Measurements from ENCODE around the gene PKDCC. TPM values are rescaled to one million over a fixed set of nuclear protein-coding genes. Genes with fewer than 3 reads are reported as not detected.

The PKDCC gene
- polyA plus RNA-seq, 1 donor (not counting 4 experiments of a cell fraction or from before 2014, with no cell fraction given) = not detected

- TF ChIP-seq EZH2 (IDR thresholded peaks at IDR 0.05; ENCODE audit: low read length) = no peak
- TF ChIP-seq, protein P1, sequence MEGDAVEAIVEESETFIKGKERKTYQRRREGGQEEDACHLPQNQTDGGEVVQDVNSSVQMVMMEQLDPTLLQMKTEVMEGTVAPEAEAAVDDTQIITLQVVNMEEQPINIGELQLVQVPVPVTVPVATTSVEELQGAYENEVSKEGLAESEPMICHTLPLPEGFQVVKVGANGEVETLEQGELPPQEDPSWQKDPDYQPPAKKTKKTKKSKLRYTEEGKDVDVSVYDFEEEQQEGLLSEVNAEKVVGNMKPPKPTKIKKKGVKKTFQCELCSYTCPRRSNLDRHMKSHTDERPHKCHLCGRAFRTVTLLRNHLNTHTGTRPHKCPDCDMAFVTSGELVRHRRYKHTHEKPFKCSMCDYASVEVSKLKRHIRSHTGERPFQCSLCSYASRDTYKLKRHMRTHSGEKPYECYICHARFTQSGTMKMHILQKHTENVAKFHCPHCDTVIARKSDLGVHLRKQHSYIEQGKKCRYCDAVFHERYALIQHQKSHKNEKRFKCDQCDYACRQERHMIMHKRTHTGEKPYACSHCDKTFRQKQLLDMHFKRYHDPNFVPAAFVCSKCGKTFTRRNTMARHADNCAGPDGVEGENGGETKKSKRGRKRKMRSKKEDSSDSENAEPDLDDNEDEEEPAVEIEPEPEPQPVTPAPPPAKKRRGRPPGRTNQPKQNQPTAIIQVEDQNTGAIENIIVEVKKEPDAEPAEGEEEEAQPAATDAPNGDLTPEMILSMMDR (optimal IDR thresholded peaks at IDR 0.05 in 1 of 3, IDR thresholded peaks at IDR 0.05 in 1 of 3, conservative IDR thresholded peaks at IDR 0.05 in 1 of 3; ENCODE audit: extremely low read depth in 1 of 3, insufficient read depth in 2 of 3, low read length in 3 of 3) = no peak
- Histone ChIP-seq H3K4me2 (ENCODE audit: control insufficient read depth, extremely low read depth, insufficient read depth, low read depth, low read length) (no peak overlapping the region), H3K9me1 (ENCODE audit: control insufficient read depth, extremely low read depth, insufficient read depth, low read length) (no peaks in the 10 kb centered on the region), H3K9ac (ENCODE audit: control insufficient read depth, extremely low read depth, insufficient read depth, low read length) (no peak overlapping the region), H3K27me3 (ENCODE audit: control insufficient read depth, extremely low read depth, insufficient read depth, low read length) (no peaks in the 10 kb centered on the region), H3K9me3 (ENCODE audit: control insufficient read depth, low read depth, low read length) (no peaks in the 10 kb centered on the region), H3K79me2 (ENCODE audit: control insufficient read depth, insufficient read depth, low read length) (no peaks in the 10 kb centered on the region), H3K4me3 (ENCODE audit: control insufficient read depth in 2 of 3, extremely low read depth in 1 of 3, insufficient read depth in 2 of 3, low read depth in 1 of 3, low read length in 3 of 3) (no peak overlapping the region), H4K20me1 (ENCODE audit: control insufficient read depth, extremely low read depth, insufficient read depth, low read length) (no peaks in the 10 kb centered on the region), H3K36me3 (ENCODE audit: control insufficient read depth in 2 of 2, extremely low read depth in 1 of 2, insufficient read depth in 2 of 2, low read length in 2 of 2) (no peaks in the 10 kb centered on the region), H3K27ac (ENCODE audit: control insufficient read depth, insufficient read depth, low read length) (no peak overlapping the region), H2AFZ (ENCODE audit: control insufficient read depth, low read length) (no peak overlapping the region), H3K4me1 (ENCODE audit: control insufficient read depth, extremely low read depth, insufficient read depth, low read length) (no peaks in the 10 kb centered on the region)
- DNase-seq (ENCODE audit: low read depth, low spot score) (no peak), FAIRE-seq (no peak)
- dilution Hi-C loops (cut with MboI; ENCODE audit: extremely low pct_ligation_motif_present, low sequenced_read_pairs) = no loop called here
Observed at GRCh38 chr2:42012651-42013050, 35.2 kb upstream of the PKDCC start.

DNA sequence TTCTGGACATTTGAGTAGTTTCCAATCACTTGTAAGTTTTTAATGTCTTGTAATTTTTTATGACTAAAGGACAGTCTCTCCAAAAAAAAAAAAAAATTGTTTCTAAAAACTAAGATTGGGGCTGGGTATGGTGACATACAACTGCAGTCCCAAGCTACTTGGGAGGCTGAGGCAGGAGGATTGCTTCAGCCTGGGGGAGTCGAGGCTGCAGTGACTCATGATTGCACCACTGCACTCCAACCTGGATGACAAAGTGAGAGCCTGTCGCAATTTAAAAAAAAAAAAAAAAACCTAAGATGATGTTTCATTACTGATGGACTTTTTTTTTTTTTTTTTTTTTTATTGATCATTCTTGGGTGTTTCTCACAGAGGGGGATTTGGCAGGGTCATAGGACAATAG, 34.4 kb upstream of the PKDCC start:
- dilution Hi-C loops (cut with MboI; ENCODE audit: extremely low pct_ligation_motif_present, low sequenced_read_pairs) = no loop called here
- Histone ChIP-seq H3K36me3 (ENCODE audit: control insufficient read depth in 2 of 2, extremely low read depth in 1 of 2, insufficient read depth in 2 of 2, low read length in 2 of 2) (no peaks in the 10 kb centered on the region), H2AFZ (ENCODE audit: control insufficient read depth, low read length) (no peak overlapping the region), H3K27me3 (ENCODE audit: control insufficient read depth, extremely low read depth, insufficient read depth, low read length) (no peaks in the 10 kb centered on the region), H4K20me1 (ENCODE audit: control insufficient read depth, extremely low read depth, insufficient read depth, low read length) (no peaks in the 10 kb centered on the region), H3K4me1 (ENCODE audit: control insufficient read depth, extremely low read depth, insufficient read depth, low read length) (no peaks in the 10 kb centered on the region), H3K79me2 (ENCODE audit: control insufficient read depth, insufficient read depth, low read length) (no peaks in the 10 kb centered on the region), H3K9me3 (ENCODE audit: control insufficient read depth, low read depth, low read length) (no peaks in the 10 kb centered on the region), H3K4me3 (ENCODE audit: control insufficient read depth in 2 of 3, extremely low read depth in 1 of 3, insufficient read depth in 2 of 3, low read depth in 1 of 3, low read length in 3 of 3) (no peak overlapping the region), H3K9me1 (ENCODE audit: control insufficient read depth, extremely low read depth, insufficient read depth, low read length) (no peaks in the 10 kb centered on the region), H3K4me2 (ENCODE audit: control insufficient read depth, extremely low read depth, insufficient read depth, low read depth, low read length) (no peak overlapping the region), H3K9ac (ENCODE audit: control insufficient read depth, extremely low read depth, insufficient read depth, low read length) (no peak overlapping the region), H3K27ac (ENCODE audit: control insufficient read depth, insufficient read depth, low read length) (no peak overlapping the region)
- no peak for TF ChIP-seq EZH2 (IDR thresholded peaks at IDR 0.05; ENCODE audit: low read length)
- TF ChIP-seq, protein P1 (optimal IDR thresholded peaks at IDR 0.05 in 1 of 3, IDR thresholded peaks at IDR 0.05 in 1 of 3, conservative IDR thresholded peaks at IDR 0.05 in 1 of 3; ENCODE audit: extremely low read depth in 1 of 3, insufficient read depth in 2 of 3, low read length in 3 of 3) = no peak
- FAIRE-seq (no peak), DNase-seq (ENCODE audit: low read depth, low spot score) (no peak)

All from keratinocyte (primary cell).